ENCODE data around the gene XK.
"Not testable (repeated sequence)": the region's sequence is repeated elsewhere in the genome, so short reads cannot be mapped to it uniquely, and the experiment has no call there.

XK gene

GRCh38 chrX:37759878-37760418, 74.4 kb downstream of the XK start:
- FAIRE-seq (no peak), DNase-seq (ENCODE audit: insufficient read length, low spot score) (no peak)
- TF ChIP-seq CTCF (IDR thresholded peaks at IDR 0.05; ENCODE audit: insufficient read depth, missing control alignments) = no peak

GRCh38 chrX:37763400-37763799, 77.8 kb downstream of the XK start:
- no peak for TF ChIP-seq CTCF (IDR thresholded peaks at IDR 0.05; ENCODE audit: insufficient read depth, missing control alignments)
- no peak for FAIRE-seq

GRCh38 chrX:37765507-37765906, 79.9 kb downstream of the XK start:
- TF ChIP-seq CTCF (IDR thresholded peaks at IDR 0.05; ENCODE audit: insufficient read depth, missing control alignments) = no peak
- DNase-seq (ENCODE audit: insufficient read length, low spot score) = no peak
- no peak for FAIRE-seq

More at GRCh38 chrX:37763400-37763799, 77.8 kb downstream of the XK start:
- no peak for DNase-seq (ENCODE audit: insufficient read length, low spot score)

GRCh38 chrX:37767430-37767829, 81.8 kb downstream of the XK start:
- no peak for TF ChIP-seq CTCF (IDR thresholded peaks at IDR 0.05; ENCODE audit: insufficient read depth, missing control alignments)
- DNase-seq (ENCODE audit: insufficient read length, low spot score) (no peak), FAIRE-seq (no peak)

- FAIRE-seq; DNase-seq (ENCODE audit: insufficient read length, low spot score): not testable (repeated sequence)
These were observed 83.3 kb downstream of the XK start for GRCh38 chrX:37768866-37769265.

- DNase-seq (ENCODE audit: insufficient read length, low spot score) = no peak
- no peak for FAIRE-seq
- no peak for TF ChIP-seq CTCF (IDR thresholded peaks at IDR 0.05; ENCODE audit: insufficient read depth, missing control alignments)
These were observed 90.8 kb downstream of the XK start for GRCh38 chrX:37776283-37776986.

GRCh38 chrX:37776987-37777325, 91.4 kb downstream of the XK start:
- FAIRE-seq (peak; percentile 61), DNase-seq (ENCODE audit: insufficient read length, low spot score) (no peak)
- no peak for TF ChIP-seq CTCF (IDR thresholded peaks at IDR 0.05; ENCODE audit: insufficient read depth, missing control alignments)

All from D721Med (cell line).